ENCODE measurements around the gene EBF4.
"Not testable (repeated sequence)": the region's sequence is repeated elsewhere in the genome, so short reads cannot be mapped to it uniquely, and the experiment has no call there.

EBF4 gene

GRCh38 chr20:2757969-2758368 lies 65.4 kb downstream of the EBF4 start:
- DNase-seq (ENCODE audit: low read depth): no peak

- no peak for DNase-seq (ENCODE audit: low read depth)
Measured at GRCh38 chr20:2759143-2759542, 66.6 kb downstream of the EBF4 start.

GRCh38 chr20:2759603-2760296 lies 67.2 kb downstream of the EBF4 start:
- DNase-seq (ENCODE audit: low read depth): no peak

DNA sequence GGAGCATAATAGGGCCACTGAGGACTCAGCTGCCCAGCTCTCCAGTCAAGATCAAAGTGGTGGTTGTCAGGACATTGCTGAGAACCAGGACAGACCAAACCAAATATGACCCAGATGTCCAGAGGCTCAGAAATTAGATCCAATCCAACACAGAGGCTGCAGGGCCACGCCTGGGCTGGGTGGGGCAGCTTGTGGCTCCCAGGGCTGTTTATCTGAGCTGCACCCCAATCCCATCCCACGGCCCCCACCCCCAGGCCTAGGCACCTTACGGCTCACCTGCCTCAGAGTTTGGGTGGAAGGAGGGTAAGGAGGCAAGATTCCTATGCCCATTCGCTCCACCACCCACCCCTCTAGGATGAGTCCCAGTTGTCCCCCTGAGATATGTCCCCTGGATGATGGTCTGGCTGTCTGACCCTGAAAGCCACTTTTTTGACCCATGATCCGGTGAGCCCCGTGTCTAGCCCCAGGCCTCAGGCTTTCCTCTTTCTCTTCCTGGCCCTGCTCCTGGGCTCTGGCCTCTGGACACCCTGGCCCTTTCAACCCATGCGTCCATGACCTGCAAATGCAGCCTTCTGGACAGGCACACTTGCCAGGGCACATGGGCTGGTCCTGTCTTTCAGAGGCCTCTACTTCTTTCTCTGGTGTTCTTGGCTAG lies 67.8 kb downstream of the EBF4 start:
- DNase-seq (ENCODE audit: low read depth): no peak

GRCh38 chr20:2760952-2761305 lies 68.3 kb downstream of the EBF4 start:
- DNase-seq (ENCODE audit: low read depth): no peak

DNA sequence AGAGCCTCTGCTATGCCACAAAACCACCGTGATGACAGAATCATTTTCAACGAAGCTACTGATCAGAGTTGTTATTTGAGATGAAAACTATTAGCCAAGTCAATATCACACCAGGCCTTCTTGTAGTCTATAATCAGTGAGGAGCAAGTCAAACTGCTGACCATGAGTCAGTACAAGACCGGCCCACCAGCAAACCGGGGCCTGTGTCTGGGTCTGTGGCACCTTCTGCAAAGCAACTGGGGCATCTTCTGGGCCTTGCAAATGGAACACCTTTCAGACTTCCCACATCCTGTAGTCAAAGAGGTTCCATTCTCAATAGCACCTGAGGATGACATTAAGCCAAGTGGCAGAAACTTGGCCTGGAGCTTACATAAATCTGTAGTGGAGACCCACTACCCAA lies 69.3 kb downstream of the EBF4 start:
- no peak for DNase-seq (ENCODE audit: low read depth)

DNA sequence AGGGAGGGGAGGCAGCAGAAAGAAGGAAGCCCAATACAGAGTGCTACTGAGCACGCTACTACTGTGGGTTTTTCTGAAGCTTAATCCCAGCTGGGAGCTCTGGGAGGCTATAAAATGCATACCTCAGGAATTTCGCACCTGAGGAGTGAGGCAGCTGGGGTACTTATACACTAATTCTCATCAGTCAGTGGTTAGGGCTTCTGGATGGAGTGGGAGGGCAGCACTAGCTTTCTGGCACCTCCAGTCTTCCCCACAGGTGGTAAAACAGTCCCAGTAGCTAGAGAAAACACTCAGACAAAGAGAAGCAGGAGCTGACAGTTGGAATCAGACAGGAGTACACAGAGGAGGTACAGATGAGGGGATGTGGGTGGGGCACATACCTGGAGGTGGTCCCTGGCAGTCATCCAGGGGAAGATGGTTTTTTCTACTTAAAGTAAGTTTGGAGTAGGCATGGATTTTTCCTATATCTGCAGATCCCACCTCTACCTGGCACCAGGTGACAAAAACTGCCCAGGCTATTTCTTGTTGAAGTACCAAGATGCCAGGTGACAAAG lies 70.1 kb downstream of the EBF4 start:
- no peak for DNase-seq (ENCODE audit: low read depth)

- DNase-seq (ENCODE audit: low read depth): no peak
Measured at GRCh38 chr20:2763186-2763585, 70.6 kb downstream of the EBF4 start.

- no peak for DNase-seq (ENCODE audit: low read depth)
Measured at GRCh38 chr20:2767768-2768631, 75.4 kb downstream of the EBF4 start.

DNA sequence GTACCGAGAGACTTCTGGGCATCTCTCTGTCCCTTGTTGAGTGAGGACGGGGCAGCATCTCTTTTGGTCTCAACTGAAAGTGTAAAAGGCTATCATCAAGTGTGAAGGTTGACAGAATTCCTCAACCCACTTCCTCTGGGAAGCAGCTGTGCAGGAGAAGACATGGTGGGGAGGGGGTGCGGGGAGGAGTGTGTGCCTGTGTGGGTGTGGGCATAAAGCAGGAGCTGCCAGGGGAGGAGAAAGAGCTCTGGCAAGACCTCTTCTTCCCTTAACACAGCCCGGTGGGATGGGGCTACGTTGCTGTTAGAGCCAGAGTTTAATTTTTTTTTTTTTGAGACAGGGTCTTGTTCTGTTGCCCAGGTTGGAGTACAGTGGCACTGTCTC lies 76.0 kb downstream of the EBF4 start:
- no peak for DNase-seq (ENCODE audit: low read depth)

- DNase-seq (ENCODE audit: low read depth): not testable (repeated sequence)
Measured at GRCh38 chr20:2770091-2770490, 77.5 kb downstream of the EBF4 start.

- no peak for DNase-seq (ENCODE audit: low read depth)
Measured at GRCh38 chr20:2771631-2772080, 79.1 kb downstream of the EBF4 start.

- no peak for DNase-seq (ENCODE audit: low read depth)
Measured at GRCh38 chr20:2773812-2774211, 81.2 kb downstream of the EBF4 start.

DNA sequence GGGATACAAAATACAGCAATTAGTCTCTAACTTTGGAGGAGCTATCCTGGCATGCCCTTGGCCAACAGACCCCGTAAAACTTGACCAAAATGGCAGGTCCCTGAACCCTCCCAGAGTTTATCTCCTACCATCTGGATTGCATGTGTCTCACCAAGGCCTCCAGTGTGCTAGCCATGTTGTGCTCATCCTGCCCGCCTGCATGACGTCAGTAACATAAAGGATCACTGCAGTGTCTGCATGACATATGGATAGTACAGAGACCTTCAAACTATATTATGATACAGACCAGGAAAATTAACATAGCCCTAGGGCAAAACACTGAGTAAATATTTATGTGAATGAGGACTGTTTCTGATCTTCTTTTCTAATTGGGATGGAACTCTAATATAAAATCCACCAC lies 82.6 kb downstream of the EBF4 start:
- no peak for DNase-seq (ENCODE audit: low read depth)

DNA sequence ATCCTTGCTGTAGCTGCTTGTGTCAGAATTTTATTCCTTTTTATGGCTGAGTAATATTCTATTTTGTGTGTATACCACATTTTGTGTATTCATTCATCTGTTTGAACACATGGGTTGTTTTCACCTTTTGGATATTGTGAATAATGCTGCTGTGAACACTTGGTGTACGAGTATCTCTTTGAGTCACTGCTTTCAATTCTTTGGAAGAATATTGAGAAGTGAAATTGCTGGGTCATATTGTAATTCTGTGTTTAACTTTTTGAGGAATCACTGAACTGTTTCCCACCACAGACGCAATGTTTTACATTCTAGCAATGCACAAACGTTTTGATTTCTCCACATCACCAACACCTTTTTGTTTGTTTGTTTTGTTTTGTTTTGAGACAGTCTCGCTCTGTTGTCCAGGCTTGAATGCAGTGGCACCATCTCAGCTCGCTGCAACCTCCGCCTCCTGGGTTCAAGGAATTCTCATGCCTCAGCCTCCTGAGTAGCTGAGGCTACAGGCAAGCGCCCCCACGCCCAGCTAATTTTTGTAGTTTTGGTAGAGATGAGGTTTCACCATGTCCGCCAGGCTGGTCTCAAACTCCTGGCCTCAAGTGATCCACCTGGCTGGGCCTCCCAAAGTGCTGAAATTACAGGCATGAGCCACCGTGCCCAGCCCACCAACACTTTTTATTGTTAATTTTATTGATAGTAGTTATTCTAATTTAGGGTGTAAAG lies 86.2 kb downstream of the EBF4 start:
- no peak for DNase-seq (ENCODE audit: low read depth)

GRCh38 chr20:2780948-2781347 lies 88.4 kb downstream of the EBF4 start:
- no peak for DNase-seq (ENCODE audit: low read depth)

DNA sequence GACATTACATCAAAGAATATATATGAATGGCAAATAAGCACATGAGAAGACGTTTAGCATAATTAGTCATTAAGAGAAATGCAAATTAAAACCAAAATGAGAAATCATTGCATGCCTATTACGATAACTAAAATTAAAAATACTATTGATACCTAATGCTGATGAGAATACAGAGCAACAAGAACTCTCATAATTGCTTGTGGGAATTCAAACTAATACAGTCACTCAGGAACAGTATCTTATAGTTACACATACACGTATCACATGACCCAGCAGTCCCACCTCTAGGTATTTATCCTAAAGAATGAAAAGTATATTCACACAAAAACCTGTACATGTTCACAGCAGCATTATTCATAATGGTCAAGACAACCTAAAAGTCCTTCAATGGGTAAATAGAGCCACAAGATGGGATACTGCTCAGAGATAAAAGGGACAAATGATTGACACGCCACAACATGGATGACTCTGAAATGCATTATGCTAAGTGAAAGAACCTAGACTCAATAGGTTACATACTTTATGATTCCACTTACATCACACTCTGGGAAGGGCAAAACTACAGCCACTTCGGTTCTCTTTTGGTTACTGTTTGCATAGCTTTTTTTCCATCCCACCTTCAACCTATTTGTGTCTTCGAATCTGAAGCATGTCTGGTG lies 91.5 kb downstream of the EBF4 start:
- no peak for DNase-seq (ENCODE audit: low read depth)

DNA sequence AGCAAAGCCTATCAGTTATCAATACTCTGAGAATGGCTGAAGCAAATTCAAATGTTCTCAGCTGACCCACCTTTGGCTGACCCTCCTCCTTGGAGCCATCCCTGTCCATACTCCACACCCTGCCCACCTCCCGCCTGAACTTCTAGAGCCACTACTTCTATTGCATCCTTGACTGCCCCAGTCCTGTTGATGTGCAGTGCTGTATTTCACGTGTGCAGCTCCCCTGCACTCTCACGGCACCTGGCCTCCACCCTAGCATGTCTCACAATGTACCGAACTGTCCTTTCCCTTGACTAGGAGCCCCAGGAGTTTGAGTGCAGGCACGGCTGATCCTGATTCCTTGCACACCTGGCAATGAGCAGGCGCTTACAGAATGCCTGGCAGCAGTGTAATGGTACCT lies 100.9 kb downstream of the EBF4 start:
- DNase-seq (ENCODE audit: low read depth): no peak

DNA sequence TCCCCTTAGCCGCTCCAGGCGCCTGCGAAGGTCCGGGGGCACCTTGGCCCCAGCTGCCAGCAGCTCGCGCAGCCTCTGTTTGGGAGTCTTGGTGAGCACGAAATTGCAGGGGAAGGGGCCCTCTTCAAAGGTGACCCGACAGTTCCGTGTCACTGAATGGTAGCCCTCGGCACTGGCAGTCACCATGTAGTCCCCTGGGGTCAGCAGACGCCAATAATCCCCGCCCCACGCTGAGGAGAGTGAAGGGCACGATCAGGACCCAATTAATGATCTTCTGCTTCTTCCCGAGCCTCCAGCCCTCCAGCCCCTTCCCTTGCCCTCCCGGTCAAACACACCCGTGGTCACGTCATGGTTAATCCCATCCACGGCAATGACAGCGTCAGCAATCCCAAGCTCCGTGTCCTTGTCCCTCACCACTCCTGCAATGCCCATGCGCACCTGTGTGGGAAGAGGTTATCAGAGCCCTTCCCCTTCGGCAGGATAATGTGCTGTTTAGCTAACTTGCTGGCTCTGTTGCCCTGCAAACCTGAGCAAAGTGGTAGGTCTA lies 101.7 kb downstream of the EBF4 start:
- no peak for DNase-seq (ENCODE audit: low read depth)

- no peak for DNase-seq (ENCODE audit: low read depth)
Measured at GRCh38 chr20:2794866-2795447, 102.4 kb downstream of the EBF4 start.

GRCh38 chr20:2795451-2795850 lies 102.9 kb downstream of the EBF4 start:
- DNase-seq (ENCODE audit: low read depth): no peak

Measured in HS-27A (cell line).